Ramos (cell line): ENCODE results near the gene ADCY5.

ENCODE experiments used
- in situ Hi-C: fragments of 300-500 bp; cut with MboI; formaldehyde crosslinking; loops from one replicate; pipeline ENCODE4 v1.14.3; 2022; ENCODE audit warnings: low sequenced_read_pairs; ENCODE audit not compliant: unreplicated experiment

The ADCY5 gene

GRCh38 chr3:123347691-123348264, 101.1 kb downstream of the ADCY5 start:
- in situ Hi-C loops, result loop anchor here (25.0 kb wide), 1 partner anchor 140 kb away; no protein-coding TSS in a partner anchor

DNA sequence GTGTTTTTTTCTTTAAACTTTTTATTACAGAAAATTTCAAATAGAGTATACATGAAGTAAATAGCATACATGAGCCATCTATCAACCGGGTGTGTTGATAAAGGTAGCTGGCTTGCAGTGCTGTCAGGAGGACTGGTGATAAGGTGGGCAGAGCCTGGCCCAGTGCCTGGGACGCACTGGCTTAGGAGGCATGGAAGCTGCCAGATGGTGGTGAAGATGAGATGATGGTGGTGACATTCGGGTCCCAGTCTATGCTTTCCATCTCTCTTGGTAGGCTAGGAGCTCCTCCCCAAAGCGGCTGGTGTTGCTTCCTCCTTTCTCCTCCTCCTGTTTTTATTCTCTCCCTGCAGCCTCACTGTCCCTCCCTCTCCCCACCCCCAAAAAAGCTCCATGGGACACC, 101.7 kb downstream of the ADCY5 start:
- in situ Hi-C loops, result loop anchor here (25.0 kb wide), 1 partner anchor 140 kb away; no protein-coding TSS in a partner anchor

- in situ Hi-C loops, result loop anchor here (25.0 kb wide), 1 partner anchor 141 kb away; no protein-coding TSS in a partner anchor
Measured at GRCh38 chr3:123346021-123346420, 102.9 kb downstream of the ADCY5 start.

GRCh38 chr3:123344907-123345594, 103.8 kb downstream of the ADCY5 start:
- in situ Hi-C loops, result loop anchor here (25.0 kb wide), 1 partner anchor 142 kb away; no protein-coding TSS in a partner anchor

GRCh38 chr3:123344175-123344906, 104.5 kb downstream of the ADCY5 start:
- in situ Hi-C loops, result loop anchor here (25.0 kb wide), 1 partner anchor 143 kb away; no protein-coding TSS in a partner anchor

DNA sequence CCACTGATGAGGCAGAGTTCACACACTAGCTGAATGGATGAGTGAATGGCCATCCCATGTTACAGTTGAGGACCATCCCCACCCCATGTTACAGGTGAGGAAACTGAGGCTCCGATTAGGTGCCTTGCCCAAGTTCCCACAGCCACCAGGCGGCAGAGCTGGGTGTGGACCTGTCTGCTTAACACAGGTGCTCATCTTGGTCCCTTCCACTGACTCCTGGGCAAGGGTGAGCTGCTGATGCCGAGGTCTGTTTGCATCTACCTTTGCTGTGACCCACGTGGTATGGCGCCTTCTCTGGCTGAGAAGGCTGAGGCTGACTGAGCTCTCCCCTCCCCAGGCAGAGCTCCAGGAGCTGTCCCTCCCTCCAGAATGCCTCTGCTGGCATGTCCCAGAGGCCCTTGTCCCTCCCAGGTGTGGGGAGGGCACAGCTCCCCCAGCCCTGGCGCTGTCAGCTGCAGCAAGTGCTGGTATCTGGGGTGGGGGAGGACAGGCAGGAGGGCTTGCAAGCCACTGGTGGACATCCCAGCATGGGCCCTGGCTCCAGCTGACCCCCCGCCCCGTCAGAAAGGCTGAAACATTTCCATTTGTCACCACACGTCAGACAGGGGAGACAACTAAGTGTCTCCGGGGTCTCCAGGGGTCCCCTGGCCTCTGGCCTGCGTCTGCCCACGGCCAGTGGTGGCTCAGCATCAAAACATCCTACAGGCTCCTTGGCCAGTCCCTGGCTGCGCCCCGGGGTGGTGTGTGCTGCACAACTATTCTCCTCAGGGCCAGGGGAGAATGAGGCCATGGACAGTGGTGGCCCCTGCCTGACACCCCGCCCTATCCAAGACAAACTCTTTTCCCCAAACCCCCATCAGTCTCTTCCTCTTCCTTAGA, 105.4 kb downstream of the ADCY5 start:
- in situ Hi-C loops, result loop anchor here (25.0 kb wide), 1 partner anchor 144 kb away; no protein-coding TSS in a partner anchor

GRCh38 chr3:123342631-123343080, 106.2 kb downstream of the ADCY5 start:
- in situ Hi-C loops, result loop anchor here (25.0 kb wide), 1 partner anchor 145 kb away; no protein-coding TSS in a partner anchor

DNA sequence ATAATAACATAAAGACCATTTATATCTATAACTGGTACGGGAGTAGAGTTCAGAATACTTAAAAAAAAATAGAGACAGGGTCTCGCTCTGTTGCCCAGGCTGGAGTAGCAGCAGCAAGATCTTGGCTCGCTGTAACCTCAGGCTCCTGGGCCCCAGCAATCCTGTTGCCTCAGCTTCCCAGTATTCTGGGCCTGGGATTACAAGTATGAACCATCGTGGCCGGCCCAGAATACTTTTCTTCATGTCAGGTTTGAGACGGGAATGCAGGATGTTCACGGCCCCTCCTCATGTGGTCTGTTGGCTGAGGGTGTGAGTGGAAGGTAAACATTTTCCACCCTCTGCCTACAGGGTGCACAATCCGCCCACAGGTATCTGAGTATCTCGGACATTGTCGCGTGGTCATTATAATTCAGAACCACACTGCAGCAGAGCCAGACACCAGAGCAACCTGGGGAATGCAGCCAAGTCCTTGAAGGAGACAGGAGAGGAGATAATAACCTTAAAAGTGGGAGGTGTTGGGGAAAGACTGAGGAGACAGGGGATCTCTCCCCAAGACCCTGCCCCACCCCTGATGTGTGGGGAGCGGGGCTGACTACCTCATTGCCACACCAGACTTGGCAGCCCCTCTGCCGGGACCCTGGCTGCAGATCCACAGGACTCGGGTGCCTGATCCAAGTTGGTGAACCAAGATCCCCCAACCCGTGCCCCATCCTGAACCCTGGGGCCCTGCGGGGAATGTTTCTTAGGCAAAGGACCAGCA, 106.8 kb downstream of the ADCY5 start:
- in situ Hi-C loops, result loop anchor here (25.0 kb wide), 1 partner anchor 145 kb away; no protein-coding TSS in a partner anchor

DNA sequence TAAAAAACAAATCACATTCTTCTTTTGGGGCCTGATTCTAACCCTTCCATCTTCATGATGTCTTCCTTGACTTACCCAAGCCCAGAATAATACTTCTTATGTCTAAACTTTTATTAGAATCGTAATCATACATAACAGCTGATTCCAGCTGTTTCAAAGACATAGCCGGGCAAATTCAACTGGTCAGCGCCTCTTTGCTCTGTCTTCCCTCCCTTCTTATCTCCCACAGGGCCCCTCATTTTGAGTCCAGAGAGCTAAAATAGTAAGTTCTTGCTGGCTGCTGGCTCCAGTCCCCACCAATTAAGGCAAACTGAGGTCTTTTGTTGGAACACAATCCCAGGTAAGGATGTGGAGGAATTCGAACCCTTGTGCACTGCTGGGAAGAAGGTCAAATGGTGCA, 108.6 kb downstream of the ADCY5 start:
- in situ Hi-C loops, result loop anchor here (25.0 kb wide), 1 partner anchor 147 kb away; no protein-coding TSS in a partner anchor

GRCh38 chr3:123339302-123339701, 109.6 kb downstream of the ADCY5 start:
- in situ Hi-C loops, result loop anchor here (25.0 kb wide), 1 partner anchor 148 kb away; no protein-coding TSS in a partner anchor

- in situ Hi-C loops, result loop anchor here (25.0 kb wide), 1 partner anchor 149 kb away; no protein-coding TSS in a partner anchor
Measured at GRCh38 chr3:123338620-123339061, 110.2 kb downstream of the ADCY5 start.

DNA sequence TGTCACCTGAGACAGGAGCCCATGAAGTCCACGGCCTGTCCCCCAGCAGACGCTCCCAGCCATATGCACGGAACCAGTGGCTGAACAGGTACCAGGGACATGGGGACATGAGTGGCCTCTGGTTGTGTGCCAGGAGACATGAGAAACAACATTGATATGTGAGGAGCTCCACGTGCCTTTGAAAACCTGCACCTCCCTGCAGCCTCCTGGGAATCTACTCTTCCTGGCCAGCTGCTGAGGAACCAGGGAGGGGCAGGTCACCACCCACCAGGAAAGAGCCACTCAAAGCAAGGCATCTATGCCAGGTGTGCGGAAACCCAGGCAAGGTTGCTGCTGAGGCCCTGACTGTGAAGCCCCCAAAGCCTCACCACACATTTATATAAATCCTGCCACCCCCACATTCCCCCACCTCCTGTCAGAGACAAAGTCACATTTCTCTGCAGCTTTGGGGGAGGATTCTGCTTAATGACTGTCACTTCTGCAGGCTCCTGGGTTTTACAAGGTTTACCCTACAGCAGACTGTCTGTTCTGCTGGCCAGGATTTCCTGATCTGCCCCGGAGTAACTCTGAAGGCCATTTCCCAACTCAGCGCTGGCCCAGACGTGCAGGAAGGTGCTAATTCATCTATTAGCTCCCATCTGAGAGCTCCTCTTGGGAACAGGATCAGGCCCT, 110.8 kb downstream of the ADCY5 start:
- in situ Hi-C loops, result loop anchor here (25.0 kb wide), 1 partner anchor 149 kb away; no protein-coding TSS in a partner anchor

DNA sequence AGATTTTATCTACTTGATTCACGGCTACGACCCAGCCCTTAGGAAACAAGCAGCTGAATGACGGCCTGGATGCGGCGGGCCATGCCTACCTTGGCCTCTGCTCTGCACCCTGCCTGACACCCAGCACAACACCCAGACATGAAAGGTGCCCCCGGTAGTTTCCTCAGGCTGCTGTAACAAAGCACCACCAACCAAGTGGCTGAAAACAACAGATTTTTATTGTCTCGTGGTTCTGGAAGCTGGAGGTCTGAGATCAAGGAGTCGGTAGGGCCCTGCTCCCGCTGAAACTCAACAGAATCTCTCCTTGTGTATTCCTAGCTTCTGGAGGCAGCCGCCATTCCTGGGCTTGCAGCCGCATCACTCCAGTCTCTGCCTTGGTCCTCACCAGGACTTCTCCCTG, 111.7 kb downstream of the ADCY5 start:
- in situ Hi-C loops, result loop anchor here (25.0 kb wide), 1 partner anchor 150 kb away; no protein-coding TSS in a partner anchor

DNA sequence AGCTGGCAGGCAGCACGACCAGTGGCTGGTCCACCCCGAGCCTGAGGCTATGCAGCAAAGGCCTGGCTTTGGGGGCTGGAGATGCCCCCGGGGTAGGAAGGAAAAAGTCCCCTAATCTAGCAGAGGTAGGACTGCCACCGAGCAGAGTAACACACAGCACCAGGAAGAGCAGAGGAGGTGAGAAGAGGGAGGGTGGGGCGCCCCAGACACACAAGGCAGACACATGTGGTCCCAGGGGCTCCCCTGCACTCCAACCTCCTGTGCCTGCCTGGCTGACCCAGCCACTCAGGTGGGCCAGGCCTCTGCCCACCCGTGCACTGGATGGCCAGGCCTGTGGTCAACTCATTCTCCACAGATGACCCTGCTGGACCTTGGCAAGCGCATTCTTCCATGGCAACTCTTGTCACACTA, 112.4 kb downstream of the ADCY5 start:
- in situ Hi-C loops, result loop anchor here (25.0 kb wide), 1 partner anchor 151 kb away; no protein-coding TSS in a partner anchor

DNA sequence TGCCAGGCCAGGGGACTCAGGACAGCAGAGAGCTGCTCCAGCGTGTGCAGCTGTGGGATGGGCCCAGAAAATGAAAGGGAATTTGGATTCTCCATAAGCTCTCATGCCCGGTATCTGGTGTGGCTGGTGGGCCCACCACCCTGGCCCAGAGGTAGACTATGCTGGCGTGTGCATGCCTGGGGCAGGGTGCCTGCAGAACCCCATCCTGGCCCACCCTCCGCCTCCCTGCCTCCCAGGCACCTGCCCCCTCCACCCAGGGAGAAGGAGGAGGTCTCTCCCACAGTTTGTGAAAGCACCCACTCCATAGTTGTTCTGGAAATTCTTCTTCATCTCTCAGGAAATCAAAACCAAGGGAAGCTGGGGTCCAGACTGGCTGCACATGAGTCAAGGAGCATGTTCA, 112.9 kb downstream of the ADCY5 start:
- in situ Hi-C loops, result loop anchor here (25.0 kb wide), 1 partner anchor 151 kb away; no protein-coding TSS in a partner anchor

- in situ Hi-C loops, result loop anchor here (25.0 kb wide), 1 partner anchor 152 kb away; no protein-coding TSS in a partner anchor
Measured at GRCh38 chr3:123335007-123335670, 113.8 kb downstream of the ADCY5 start.

DNA sequence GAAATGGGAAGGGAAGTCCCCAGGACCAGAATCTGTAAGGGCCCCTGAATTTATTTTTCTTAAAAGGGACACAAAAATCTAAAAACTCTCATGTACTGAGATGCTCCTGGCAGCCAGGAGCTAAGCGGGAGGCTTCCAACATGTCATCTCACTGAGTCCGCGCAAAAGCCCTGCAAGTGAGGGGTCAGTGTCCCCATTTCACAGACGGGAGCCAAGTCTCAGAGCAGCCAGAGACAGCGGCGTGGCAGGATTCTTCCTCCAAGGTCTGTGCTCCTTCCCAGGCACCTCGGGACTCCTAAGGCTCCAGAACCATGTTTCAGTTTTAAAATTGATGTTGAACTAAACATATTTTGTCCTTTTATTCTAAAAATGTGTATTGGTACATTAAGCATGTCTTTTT, 114.8 kb downstream of the ADCY5 start:
- in situ Hi-C loops, result loop anchor here (25.0 kb wide), 1 partner anchor 153 kb away; no protein-coding TSS in a partner anchor
